Measurements from ENCODE around the gene SPG11.

DNA sequence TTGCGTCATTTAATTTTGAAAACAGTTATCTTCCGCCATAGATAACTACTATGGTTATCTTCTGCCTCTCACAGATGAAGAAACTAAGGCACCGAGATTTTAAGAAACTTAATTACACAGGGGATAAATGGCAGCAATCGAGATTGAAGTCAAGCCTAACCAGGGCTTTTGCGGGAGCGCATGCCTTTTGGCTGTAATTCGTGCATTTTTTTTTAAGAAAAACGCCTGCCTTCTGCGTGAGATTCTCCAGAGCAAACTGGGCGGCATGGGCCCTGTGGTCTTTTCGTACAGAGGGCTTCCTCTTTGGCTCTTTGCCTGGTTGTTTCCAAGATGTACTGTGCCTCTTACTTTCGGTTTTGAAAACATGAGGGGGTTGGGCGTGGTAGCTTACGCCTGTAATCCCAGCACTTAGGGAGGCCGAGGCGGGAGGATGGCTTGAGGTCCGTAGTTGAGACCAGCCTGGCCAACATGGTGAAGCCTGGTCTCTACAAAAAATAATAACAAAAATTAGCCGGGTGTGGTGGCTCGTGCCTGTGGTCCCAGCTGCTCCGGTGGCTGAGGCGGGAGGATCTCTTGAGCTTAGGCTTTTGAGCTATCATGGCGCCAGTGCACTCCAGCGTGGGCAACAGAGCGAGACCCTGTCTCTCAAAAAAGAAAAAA, 49.0 kb upstream of the SPG11 start:
- peak in 1 of 2 donors; percentile 47 for TF ChIP-seq POLR2A (IDR thresholded peaks at IDR 0.05)
- TF ChIP-seq, protein P1, sequence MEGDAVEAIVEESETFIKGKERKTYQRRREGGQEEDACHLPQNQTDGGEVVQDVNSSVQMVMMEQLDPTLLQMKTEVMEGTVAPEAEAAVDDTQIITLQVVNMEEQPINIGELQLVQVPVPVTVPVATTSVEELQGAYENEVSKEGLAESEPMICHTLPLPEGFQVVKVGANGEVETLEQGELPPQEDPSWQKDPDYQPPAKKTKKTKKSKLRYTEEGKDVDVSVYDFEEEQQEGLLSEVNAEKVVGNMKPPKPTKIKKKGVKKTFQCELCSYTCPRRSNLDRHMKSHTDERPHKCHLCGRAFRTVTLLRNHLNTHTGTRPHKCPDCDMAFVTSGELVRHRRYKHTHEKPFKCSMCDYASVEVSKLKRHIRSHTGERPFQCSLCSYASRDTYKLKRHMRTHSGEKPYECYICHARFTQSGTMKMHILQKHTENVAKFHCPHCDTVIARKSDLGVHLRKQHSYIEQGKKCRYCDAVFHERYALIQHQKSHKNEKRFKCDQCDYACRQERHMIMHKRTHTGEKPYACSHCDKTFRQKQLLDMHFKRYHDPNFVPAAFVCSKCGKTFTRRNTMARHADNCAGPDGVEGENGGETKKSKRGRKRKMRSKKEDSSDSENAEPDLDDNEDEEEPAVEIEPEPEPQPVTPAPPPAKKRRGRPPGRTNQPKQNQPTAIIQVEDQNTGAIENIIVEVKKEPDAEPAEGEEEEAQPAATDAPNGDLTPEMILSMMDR (IDR thresholded peaks at IDR 0.05), result no peak

Measured in thyroid gland (tissue), 4 donors.